DOHH2 (cell line): Measurements from ENCODE around the gene P2RX7.

Experiments used
- EZH2phosphoT487 ChIP-seq: fragments of 200-600 bp; sonication (generic); IDR thresholded peaks from 2 replicates; pipeline ENCODE4 v1.6.1; 2017; ENCODE audit warnings: borderline replicate concordance, mild to moderate bottlenecking, antibody characterized with exemption, low read length, moderate library complexity, mixed read lengths
- TF ChIP-seq, protein P1 (sequence below): fragments of 200-600 bp; sonication (generic); IDR thresholded peaks from one replicate; pipeline ENCODE4 v1.5.1; 2014; ENCODE audit warnings: antibody characterized with exemption, mild to moderate bottlenecking, low read depth, low read length; ENCODE audit not compliant: poor library complexity, severe bottlenecking

DNA sequence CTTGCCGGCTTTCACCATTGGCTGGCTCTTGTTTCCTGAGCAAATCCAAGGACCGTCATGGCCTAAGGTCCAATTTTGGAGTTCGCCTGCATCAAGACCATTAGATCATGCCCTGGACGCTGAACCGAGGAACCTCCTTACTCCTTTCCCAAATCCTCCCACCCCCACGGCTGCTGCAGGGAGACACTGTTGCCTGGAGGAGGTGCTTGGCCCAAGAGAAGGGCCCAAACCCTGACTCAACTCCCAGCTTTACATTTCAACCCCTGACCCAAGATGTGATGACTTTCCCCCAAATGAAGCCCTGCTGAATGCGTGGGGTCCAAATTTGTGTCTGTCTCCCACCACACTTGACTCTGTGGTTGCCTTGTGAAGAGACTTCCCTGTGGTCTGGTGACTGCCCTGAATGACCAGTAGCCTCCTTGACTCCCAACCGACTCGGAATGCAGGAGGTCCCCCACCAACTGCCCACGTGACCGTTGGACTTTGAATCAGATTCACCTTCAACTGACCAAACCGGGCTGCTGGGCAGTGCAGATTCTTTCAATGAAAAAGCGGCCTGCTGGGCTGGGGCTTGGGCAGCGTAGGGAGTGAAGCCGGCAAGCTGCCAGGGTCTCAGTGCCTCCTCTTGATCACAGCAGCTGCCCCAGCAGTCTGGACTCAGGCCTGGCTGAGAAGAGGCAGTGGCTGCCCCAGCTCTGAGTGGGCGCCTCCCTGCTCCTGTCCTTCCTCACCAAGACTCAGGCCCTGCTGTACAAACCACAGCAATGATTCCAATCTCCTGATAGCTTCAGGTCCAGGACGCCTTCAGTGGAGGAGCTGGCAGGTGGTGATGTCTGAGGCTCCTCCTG lies 46.9 kb upstream of the P2RX7 start:
- TF ChIP-seq, protein P1, sequence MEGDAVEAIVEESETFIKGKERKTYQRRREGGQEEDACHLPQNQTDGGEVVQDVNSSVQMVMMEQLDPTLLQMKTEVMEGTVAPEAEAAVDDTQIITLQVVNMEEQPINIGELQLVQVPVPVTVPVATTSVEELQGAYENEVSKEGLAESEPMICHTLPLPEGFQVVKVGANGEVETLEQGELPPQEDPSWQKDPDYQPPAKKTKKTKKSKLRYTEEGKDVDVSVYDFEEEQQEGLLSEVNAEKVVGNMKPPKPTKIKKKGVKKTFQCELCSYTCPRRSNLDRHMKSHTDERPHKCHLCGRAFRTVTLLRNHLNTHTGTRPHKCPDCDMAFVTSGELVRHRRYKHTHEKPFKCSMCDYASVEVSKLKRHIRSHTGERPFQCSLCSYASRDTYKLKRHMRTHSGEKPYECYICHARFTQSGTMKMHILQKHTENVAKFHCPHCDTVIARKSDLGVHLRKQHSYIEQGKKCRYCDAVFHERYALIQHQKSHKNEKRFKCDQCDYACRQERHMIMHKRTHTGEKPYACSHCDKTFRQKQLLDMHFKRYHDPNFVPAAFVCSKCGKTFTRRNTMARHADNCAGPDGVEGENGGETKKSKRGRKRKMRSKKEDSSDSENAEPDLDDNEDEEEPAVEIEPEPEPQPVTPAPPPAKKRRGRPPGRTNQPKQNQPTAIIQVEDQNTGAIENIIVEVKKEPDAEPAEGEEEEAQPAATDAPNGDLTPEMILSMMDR = no peak
- TF ChIP-seq EZH2phosphoT487 = no peak
